ENCODE results near the gene TGM2.

TGM2 gene

DNA sequence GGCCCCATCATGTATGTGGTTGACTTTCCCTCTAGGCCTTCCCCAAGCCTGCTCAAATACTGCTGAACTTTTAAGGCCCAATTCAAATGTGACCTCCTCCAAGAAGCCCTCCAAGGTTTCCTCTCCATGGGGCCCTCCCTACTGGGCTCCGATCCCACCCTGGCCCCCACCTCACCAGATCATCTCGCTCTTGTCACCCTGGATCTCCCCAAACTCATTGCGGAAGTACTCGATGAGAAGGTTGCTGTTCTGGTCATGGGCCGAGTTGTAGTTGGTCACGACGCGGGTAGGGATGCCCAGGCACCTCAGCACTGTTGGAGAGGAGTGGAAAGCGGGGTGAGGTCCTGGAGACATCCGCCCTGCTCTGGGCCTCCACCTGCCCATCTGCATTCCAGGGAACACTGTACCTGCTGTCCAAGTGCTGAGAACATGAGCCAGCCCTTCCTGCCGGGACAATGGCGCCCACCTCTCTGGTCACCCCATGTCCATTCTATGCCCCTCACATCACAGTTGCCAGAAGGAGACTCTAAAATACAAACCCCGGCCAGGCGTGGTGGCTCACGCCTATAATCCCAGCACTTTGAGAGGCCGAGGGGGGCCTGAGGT lies 23.1 kb downstream of the TGM2 start:
- no peak for DNase-seq

DNA sequence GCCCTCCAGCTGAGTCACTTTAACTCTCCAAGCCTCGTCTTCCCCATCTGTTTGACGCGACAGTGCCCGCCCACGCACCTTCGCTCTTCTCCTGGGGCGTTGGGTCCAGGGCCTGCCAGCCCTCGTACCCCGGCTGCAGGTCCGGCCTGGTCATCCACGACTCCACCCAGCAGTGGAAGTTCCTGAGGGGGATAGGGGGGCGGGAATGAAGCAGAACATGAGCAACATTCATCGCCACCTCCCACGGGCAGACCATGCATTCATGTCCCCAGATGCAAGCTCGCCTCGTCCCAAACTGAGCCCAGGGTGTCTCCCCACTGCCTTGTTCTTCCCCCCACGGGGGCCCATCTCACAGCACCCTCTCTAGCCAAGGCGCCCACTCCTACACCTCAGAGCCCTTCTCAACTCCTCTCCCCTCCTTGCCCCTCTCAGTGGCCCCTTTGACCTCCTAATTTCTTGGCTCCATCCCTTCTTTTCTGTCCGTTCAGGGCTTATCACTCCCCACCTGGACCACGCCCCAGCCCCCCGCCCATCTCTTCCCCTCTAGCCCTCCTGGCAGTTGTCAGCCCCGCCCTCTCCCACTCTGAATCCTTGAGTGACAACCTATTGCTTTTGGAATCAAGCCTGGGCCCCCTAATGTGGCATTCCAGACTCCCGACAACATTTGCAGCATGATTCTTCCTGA lies 23.7 kb downstream of the TGM2 start:
- DNase-seq, result no peak

DNA sequence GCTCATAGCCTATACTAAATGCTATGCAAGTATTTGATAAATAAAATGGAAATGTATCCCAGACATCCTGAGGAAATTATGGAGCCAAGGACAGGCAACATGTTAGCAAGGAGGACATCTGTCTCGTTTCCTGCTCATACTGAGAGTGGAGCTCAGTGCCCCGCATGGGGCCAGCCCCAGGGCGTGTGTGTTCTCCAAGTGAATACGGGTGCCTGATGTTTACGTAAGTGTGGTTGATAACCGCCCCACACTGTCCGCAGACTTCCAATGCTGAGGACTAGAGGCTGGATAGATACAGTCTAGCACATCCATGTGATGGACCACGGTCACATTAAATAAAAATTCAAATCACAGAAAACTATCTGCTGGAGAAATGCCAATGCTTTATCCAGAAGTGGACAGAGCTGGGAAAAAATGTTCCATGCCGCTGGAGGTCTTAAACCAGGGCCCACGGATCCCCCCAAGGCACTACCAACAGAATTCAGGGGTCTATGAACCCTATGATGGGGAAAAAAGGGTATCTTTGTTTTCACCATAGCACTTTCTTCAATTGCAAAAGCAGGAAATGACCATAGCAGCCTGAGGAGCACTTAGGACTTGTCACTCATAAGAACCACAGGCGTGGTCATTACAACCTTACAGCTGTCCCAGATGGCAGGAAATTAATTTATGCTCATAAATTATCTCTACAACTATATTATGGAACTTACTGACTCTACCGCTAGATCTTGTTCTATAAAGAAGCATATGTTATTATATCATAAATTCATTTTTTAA lies 24.9 kb downstream of the TGM2 start:
- no peak for DNase-seq

DNA sequence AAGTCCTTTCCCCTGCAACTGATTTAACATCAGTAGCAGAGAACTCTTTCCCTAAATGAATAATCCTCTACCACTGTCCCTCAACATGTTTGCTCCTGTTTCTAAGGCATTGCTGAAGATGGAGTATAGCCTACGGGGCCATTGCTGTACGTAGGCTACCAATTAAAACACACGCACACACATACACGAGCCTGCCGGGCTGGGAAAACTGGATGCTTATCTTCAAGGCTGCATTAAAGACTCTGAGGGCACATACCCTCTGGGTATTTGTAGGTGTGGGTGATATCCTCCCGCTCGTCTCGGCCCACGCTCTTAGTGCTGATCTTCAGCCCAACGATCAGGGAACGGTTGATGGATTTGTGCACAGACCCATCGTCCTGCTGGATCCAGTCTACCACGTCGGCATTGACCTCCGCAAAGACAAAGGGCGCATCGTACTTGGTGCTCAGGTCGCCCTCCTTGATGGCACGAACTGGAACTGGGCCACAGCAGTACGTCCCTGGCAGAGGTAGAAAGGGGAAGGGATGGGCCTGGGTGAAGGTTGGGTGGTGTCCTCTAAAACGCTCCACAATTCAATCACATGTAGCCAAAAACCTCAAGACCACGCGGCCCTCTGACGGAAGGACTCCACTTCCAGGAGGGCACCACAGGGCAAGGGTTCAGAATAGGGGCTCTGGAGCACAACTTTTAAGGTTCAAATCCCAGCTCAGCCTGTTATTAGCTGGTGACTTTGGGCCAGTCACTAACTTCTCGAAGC lies 25.7 kb downstream of the TGM2 start:
- no peak for DNase-seq

DNA sequence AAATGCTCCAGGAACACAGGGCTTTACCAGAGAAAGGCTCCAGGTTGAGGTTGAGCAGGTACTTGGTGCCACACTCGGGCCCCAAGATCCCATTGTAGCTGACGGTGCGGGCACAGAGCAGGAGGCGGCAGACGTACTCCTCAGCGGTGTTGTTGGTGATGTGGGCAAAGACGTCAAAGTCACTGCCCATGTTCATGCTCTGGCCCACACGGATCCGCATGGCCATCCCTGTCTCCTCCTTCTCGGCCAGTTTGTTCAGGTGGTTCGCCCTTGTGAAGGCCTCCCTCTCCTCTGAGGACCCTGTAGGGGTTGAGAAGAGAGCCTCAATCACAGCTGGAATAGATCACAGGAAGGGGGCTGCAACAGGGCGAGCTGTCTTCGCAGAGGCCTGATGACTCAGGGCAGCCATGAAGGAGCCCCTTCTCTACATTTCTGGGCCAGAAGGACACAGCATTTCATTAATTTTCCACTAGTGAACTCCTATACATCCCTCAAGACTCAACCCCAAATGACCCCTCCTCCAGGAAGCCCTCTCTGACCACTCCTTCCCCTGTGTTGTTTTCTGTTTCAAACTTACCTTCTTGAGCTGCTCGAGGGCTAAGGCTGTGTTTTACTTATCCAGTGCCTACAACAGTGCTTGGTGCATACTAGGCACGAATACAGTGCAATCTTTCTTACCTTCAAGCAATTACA lies 26.8 kb downstream of the TGM2 start:
- no peak for DNase-seq

DNA sequence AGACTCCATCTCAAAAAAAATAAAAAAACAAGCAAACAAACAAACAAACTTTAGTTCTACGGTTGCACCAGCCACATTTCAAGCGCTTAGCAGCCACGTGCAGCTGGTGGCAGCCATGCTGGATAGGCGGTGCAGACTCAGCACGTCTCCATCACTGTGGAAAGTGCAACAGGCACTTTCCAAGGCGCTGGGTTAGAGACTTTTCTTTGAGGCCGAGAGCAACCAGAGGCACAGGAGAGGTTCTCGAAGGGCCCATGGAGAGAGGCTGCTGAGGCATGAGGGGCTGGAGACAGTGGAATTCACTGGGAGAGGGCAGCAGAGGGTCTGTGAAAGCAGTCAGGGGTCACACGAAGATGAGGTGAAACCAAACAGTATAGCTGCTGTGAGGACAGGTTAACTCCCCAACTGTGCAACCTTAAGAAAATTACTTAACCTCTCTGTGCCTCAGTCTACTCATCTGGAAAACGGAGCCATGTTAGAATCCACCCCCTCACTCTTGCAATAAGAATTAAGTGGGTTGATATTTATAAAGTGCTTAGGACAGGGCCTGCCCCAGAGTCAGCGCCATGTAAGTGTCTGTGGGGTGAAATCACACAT lies 27.5 kb downstream of the TGM2 start:
- no peak for DNase-seq

DNA sequence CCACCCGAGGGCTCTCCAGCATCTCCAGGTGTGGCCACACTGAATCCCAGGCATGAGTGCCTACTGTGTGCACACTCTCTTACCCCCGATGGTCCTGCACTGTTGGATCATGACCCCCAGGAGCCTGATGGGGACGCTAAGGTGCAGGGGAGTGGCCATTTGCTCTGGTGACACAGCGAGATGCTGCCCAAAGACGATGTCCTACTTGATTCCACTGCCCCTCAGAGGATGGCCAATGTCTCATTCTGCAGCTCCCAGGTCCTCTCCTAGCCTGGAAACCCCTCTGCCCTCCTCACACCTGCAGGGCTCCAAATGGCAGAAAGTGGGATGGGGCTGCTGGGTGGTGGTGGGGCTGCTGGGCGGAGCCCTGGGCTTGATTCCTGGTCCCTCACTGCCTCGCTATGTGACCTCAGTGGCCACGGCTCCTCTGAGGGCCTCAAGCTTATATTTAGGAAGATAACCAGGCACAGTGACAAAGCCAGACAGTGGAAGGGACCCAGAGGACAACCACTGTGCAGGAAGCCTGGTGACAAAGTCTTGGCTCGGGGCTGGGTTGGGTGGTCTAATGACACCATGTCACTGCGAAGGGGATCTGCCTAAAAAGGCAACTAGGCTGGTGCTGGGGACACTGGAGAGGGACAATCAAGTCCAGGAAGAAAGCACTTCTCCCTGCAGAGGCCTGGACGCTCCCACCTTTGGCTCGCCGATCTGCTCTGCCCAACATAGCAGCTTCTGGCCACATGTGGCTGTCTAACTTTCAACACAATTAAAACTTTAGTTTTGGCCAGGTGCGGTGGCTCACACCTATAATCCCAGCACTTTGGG lies 28.4 kb downstream of the TGM2 start:
- DNase-seq, result no peak

DNA sequence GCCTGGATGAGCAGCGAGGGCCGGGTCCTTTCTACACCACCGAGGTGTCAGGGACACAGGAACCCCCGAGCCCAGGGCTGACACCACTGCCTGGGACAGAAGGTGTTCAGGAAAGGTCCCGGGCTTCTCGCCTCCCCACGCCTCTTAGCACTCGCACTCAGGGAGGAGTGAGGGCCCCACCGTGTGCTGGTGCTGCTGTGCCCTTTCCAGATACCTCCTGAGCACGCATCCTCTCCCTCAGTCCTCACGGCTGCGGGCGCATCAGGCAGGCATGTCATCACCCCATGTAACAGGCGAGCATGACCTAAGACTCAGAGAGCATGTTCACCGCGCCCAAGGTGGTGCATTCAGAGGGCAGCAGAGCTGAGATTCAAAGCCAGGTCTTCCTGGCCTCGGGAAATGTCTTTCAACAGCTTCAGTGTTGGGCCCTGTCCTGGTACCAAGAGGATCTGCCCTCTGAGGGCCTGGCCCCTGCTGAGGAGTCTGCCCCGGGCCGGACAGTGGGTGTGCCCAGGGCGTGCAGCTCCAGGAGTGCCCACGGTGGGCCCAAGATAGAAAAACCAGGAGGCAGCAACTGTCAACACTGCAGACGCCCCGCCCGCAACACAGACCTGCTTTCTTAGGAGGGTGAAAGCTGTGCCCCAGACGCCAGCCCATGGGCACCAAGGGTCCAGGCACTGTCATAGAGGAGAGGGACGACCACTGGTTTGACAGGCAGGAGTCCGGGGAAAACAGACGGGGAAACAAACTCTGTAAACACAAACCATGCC lies 29.2 kb downstream of the TGM2 start:
- no peak for DNase-seq

DNA sequence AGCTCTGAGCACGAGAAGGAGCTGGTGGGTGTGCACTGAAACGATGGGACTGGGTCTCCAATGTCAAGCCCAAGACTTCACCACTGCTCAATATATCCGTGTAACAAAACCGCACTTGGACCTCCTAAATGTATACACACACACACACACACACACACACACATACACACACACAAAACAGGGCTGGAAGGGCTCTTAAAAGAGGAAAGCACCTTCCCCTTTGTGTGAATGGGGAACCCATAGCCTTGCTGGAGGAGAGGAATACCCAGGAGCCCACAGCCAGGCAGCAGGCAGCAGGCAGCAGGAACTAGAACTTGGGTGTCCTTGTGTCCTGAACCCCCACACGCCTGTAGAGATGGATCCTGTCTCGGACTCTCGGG lies 29.8 kb downstream of the TGM2 start:
- DNase-seq, result no peak

DNA sequence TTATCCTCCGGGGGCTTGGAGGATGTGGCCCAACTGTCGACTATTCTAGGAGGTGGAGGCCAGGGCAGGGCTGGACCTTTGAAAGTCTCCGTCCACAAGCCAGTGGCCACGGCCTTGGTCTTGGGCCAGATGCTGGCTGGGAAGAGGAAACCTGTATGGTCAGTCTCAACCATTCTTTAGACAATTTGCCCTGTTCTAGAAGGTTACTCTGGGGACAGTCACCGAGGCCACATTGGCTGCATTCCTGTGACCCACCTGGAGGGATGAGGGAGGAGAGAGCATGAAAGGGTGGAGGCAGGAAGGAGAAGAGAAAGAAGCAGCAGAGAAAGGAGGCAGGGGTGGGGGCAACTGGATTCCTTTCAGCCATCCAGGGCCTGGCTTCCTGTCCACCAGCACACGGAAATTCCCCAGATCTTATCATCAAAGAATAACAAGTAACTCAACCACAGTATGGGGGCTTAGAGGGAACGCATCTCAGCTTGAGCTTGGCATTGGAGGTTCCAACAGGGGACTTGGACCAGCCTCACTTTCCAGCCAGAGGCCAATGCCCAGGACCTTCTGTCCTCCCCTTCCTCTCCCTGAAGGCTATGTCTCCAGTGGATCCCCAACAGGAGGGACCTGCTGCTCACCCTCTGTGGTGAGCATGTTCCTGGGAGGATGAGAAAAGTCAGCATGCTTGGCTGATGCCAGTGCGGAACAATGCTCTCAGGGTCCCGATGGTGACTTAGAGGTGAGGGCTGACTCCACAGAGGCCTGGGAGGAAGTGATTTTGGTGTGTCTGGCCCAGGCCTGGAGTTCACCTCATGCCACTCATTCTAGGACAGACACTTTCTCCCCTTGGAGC lies 30.4 kb downstream of the TGM2 start:
- no peak for DNase-seq

DNA sequence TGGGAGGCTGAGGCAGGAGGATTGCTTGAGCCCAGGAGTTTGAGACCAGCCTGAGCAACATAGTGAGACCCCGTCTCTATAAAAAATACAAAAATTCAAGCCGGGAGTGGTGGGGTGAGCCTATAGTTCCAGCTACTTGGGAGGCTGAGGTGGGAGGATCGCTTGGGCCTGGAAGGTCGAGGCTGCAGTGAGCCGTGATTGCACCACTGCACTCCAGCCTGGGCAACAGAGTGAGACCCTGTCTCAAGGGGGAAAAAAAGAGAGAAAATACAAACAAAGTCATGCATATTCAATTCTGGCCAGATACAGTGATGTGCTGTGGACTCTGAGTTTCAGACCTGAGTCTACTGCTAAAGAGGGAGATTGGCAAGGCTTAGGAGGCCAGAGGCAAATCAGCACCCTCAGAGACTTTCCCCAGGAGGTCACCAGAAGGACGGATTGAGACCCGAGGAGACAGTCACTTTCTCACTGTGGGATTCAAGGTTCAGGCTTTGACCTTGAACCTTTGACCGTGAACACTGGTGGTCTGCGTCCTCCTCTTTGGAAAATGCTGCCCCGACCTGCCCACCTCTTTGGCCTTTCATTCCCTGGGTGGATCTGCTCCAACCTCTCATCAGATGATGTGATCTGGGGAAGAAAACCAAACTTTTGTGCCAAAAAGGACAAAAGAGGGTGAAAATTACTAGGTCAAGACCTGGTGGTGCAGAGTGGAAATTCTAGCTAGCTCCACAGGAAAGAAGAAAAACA lies 31.2 kb downstream of the TGM2 start:
- no peak for DNase-seq

DNA sequence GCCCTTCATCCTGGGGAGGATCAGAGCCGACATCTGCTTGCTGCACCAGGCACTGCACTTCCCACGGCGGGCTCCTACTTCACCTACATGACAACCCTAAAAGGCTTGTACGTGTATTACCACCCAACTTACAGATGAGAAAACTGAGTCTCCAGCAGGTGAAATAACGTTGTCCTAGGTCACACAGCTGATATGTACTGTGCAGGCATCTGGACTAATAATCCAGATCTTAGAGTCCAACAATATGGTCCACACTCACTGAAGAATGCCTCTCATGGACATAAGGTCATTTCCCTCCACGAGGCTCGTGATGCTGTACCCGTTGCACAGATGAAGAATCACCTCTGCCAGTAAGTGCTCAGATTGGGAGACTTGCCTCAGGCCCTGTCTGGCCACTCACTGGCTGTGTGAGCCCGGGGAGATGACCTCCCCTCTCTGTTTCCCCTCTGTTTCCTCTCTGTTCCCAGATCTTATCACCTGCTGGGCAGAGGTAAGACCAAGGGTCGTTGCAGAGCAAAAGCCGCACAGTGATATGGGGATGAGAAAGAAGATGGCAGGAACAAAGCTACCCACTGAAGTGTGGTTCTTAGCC lies 32.1 kb downstream of the TGM2 start:
- no peak for DNase-seq

DNA sequence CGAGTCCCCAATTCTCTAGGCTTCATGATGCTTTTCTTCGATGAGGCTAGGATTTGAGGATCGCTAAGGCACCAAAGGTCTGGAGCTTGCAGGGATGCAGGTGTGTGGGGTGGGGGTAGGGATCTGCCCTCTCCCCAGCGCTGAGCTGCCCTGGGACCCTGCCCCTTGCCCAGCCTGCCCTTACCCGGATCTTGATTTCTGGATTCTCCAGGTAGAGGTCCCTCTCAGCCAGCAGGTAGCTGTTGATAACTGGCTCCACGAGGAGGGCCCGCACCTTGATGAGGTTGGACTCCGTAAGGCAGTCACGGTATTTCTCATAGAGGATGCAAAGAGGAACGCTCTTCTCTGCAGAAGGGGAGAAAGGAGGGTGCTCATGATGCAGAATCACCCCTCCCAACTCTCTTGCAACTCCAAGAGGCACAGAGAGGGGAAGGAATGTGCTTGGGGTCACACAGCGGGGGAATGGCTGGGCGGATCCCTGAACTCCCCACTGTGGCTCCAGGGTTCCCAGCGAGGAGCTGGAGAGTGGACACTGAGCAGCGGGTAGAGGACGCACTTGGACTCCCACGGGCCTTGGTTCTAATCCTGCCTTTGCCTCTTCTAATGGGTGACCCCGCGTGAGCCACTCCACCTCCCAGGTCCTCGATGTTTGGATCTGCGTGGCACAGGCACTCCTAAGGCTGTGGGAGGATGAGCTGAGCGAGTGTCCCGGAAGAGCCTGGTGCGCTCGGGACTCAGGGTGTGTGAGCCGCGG lies 32.7 kb downstream of the TGM2 start:
- no peak for DNase-seq

DNA sequence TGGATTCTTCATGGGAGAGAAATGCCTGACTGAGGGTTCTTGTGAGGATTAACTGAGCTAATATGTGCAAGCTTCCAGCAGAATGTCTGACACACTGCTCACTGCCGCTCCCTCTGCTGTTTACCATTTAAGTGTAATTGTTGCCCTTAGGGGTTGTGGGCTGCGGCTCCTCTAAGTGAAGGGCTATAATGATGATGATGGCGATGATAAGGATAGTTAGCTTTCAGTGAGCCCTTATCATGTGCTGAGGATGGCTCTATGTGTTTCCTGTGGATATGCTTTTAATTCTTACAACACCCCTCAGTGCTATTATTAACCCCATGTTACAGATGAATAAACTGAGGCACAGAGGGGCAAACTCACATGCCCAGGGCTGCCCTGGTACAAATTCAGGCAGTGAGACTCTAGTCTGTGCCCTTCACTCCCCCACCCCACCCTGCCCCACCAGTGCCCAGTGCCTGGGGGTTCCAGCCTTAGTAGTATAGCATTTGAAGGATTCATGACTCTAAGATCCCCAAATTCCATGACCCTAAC lies 33.4 kb downstream of the TGM2 start:
- no peak for DNase-seq

DNA sequence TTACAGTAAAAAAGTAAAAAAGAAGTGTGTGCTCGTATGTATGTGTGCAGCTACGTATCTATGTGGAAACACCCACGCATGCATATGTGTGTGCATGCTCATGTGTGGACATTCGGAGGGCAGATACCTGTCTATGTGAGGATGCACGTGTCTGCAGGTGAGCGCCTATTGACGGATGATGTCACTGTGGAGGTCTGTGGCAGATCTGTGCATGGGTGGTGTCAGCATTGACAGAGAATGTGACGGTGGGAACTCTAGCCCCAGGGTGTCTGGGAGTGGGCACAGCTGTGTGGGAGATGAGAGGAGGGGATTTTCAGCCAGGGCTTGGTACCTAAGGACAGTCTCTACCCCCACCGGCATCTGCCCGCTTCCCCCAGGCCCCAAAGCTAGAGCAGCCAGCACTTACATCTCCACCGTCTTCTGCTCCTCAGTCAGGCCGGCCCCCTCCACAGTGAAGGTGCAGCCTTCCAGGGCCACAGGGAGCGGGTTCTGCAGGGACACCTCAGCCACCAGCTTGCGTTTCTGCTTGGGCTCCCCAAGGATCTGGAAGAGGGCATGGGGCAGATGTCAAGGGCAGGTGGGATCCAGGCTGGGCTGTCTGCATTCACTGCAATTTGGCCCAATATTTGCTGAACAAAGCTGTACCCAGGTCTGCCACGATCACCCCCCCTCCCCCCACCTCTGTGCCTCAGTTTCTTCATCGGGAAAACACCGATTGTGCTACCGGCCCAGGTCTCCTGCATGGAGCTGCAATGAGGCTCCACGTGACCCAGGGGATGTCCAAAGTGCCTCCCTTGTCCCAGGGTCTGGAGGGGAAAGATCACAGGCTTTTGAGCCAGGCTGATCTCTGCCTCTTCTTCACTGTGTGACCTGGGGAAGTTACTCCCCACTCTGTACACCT lies 34.1 kb downstream of the TGM2 start:
- DNase-seq, result no peak

DNA sequence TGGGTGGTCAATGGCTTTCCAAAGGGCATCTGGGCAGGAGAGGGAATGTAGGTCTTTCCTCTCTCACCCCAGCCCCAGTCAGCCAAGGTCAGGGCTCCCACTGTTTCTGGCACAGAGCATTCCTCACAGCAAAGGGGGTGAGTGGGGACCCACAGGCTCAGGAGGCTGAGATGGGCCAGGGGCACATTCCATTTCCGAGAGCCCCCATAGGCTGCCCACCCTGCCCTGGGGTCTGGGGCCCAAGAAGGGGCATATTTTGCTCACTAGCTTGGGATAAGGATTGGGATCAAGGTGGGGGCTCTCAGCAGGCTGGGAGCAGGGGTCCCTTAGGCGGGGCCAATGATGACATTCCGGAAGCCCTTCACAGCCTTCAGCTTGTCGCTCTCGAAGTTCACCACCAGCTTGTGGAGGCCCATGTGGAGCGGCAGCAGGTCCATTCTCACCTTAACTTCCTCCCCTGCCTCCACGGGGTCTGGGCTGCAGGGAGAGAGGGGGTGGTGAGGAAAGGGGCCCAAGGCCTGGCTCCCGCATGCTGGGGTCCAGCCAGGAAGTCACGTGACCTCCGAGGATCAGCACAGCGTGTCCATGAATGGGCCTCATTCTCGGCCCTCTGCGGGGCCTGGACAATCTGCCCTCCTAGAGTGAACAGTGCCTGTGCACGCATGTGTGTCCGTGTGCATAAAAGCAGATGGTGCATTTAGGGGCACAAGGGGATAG lies 35.0 kb downstream of the TGM2 start:
- DNase-seq, result no peak

Measured in NCI-H187 (cell line).